Measurements from ENCODE around the gene ORC5. TPM values are rescaled to one million over a fixed set of nuclear protein-coding genes. Genes with fewer than 3 reads are reported as not detected.

ORC5 gene
- total and polyA plus RNA-seq, 2 experiments from 2014 or later, result 10.9 to 89.0 TPM

GRCh38 chr7:104137971-104138370 is 69.8 kb downstream of the ORC5 start:
- Mint-ChIP-seq H3K4me1 (peaks cover 5% of the 10 kb centered on the region; the same call in 1 of the 3 replicates), H3K9me3 (no peaks in the 10 kb centered on the region), H3K27me3 (ENCODE audit: insufficient read depth, low read depth, poor library complexity) (peaks cover 2% of the 10 kb centered on the region), H3K36me3 (ENCODE audit: low read depth) (peaks cover 7% of the 10 kb centered on the region; the same call in 1 of the 3 replicates), H3K27ac (no peak overlapping the region), H3K4me3 (no peak overlapping the region)
- no peaks in the 10 kb centered on the region for H3K79me2 ChIP-seq (replicated peaks; ENCODE audit: insufficient read depth)
- no peaks in the 10 kb centered on the region for H3K36me3 ChIP-seq (ENCODE audit: insufficient read depth)
- H3K9me2 ChIP-seq (ENCODE audit: insufficient read depth), result no peaks in the 10 kb centered on the region
- no peak overlapping the region for H3K4me3 ChIP-seq
- no peaks in the 10 kb centered on the region for H3K27me3 ChIP-seq (ENCODE audit: insufficient read depth)
- H4K20me1 ChIP-seq (replicated peaks; ENCODE audit: insufficient read depth), result no peaks in the 10 kb centered on the region
- TF ChIP-seq, protein P1, sequence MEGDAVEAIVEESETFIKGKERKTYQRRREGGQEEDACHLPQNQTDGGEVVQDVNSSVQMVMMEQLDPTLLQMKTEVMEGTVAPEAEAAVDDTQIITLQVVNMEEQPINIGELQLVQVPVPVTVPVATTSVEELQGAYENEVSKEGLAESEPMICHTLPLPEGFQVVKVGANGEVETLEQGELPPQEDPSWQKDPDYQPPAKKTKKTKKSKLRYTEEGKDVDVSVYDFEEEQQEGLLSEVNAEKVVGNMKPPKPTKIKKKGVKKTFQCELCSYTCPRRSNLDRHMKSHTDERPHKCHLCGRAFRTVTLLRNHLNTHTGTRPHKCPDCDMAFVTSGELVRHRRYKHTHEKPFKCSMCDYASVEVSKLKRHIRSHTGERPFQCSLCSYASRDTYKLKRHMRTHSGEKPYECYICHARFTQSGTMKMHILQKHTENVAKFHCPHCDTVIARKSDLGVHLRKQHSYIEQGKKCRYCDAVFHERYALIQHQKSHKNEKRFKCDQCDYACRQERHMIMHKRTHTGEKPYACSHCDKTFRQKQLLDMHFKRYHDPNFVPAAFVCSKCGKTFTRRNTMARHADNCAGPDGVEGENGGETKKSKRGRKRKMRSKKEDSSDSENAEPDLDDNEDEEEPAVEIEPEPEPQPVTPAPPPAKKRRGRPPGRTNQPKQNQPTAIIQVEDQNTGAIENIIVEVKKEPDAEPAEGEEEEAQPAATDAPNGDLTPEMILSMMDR (conservative IDR thresholded peaks at IDR 0.05; ENCODE audit: low read depth in 2 of 2), result no peak
- TF ChIP-seq ZNF331 (CRISPR knock-in tag; IDR thresholded peaks at IDR 0.05; ENCODE audit: low read depth) (no peak), ZNF462 (CRISPR knock-in tag; IDR thresholded peaks at IDR 0.05) (no peak), NANOG (IDR thresholded peaks at IDR 0.05; ENCODE audit: borderline replicate concordance) (no peak), STAT1 (IDR thresholded peaks at IDR 0.05; ENCODE audit: unreplicated experiment) (no peak), JUNB (IDR thresholded peaks at IDR 0.05; ENCODE audit: unreplicated experiment) (no peak), ZNF114 (CRISPR knock-in tag; IDR thresholded peaks at IDR 0.05) (no peak), CREB1 (CRISPR knock-in tag; IDR thresholded peaks at IDR 0.05; ENCODE audit: low read depth) (no peak), POLR2AphosphoS5 (IDR thresholded peaks at IDR 0.05; ENCODE audit: low read depth) (no peak), ETS1 (IDR thresholded peaks at IDR 0.05) (no peak), EZH2phosphoT487 (IDR thresholded peaks at IDR 0.05; ENCODE audit: unreplicated experiment) (no peak)
- TF ChIP-seq, protein P2, sequence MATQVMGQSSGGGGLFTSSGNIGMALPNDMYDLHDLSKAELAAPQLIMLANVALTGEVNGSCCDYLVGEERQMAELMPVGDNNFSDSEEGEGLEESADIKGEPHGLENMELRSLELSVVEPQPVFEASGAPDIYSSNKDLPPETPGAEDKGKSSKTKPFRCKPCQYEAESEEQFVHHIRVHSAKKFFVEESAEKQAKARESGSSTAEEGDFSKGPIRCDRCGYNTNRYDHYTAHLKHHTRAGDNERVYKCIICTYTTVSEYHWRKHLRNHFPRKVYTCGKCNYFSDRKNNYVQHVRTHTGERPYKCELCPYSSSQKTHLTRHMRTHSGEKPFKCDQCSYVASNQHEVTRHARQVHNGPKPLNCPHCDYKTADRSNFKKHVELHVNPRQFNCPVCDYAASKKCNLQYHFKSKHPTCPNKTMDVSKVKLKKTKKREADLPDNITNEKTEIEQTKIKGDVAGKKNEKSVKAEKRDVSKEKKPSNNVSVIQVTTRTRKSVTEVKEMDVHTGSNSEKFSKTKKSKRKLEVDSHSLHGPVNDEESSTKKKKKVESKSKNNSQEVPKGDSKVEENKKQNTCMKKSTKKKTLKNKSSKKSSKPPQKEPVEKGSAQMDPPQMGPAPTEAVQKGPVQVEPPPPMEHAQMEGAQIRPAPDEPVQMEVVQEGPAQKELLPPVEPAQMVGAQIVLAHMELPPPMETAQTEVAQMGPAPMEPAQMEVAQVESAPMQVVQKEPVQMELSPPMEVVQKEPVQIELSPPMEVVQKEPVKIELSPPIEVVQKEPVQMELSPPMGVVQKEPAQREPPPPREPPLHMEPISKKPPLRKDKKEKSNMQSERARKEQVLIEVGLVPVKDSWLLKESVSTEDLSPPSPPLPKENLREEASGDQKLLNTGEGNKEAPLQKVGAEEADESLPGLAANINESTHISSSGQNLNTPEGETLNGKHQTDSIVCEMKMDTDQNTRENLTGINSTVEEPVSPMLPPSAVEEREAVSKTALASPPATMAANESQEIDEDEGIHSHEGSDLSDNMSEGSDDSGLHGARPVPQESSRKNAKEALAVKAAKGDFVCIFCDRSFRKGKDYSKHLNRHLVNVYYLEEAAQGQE (IDR thresholded peaks at IDR 0.05; ENCODE audit: unreplicated experiment), result no peak
- peak; percentile 57 for ATAC-seq
- H3K4me2 ChIP-seq, result no peak overlapping the region
- H3K4me1 ChIP-seq (ENCODE audit: insufficient read depth), result 0 out of 2 replicates have a peak, but pooled peaks cover 3% of the 10 kb centered on the region
- H3F3A ChIP-seq (replicated peaks; ENCODE audit: low read depth), result no peaks in the 10 kb centered on the region
- no peak overlapping the region for H3K27ac ChIP-seq (ENCODE audit: low read depth)
- DNase-seq (ENCODE audit: low spot score), result peak; percentile 21
- no peak overlapping the region for H2AFZ ChIP-seq
